ENCODE data around the gene LIN9. TPM values are rescaled to one million over a fixed set of nuclear protein-coding genes. Genes with fewer than 3 reads are reported as not detected.

LIN9 gene
- total RNA-seq = 1.8 and 5.0 TPM in 2 replicates

GRCh38 chr1:226308723-226309397 lies at the start of gene LIN9:
TSS of gene LIN9 (minus strand) at chr1:226309164. CDS start at chr1:226309139, 25 bp downstream.

GRCh38 chr1:226223157-226223785 lies 85.7 kb downstream of the LIN9 start, which contains the start of gene MIXL1:
TSS of gene MIXL1 (plus strand) at chr1:226223664. CDS start at chr1:226223682, 18 bp downstream.

GRCh38 chr1:226186124-226187018 lies 122.6 kb downstream of the LIN9 start, which contains the start of gene ACBD3:
TSS of gene ACBD3 (minus strand) at chr1:226186741. CDS start at chr1:226186675, 66 bp downstream.

Other genes with a start within 250 kb of the LIN9 start
- 112 and 136 TPM in 2 replicates for gene H3-3A, start 246.4 kb downstream of the LIN9 start, total RNA-seq
- gene ACBD3, start 122.4 kb downstream of the LIN9 start, total RNA-seq = 90.9 and 108 TPM in 2 replicates
- not detected in 2 replicates for gene MIXL1, start 85.5 kb downstream of the LIN9 start, total RNA-seq
- gene PARP1, start 98.9 kb upstream of the LIN9 start, total RNA-seq = 51.7 and 109 TPM in 2 replicates
- gene STUM, start 239.6 kb upstream of the LIN9 start, total RNA-seq = not detected in 2 replicates